Adrenal gland (tissue), 12 donors: Measurements from ENCODE around the gene SIK2. TPM values are rescaled to one million over a fixed set of nuclear protein-coding genes. Genes with fewer than 3 reads are reported as not detected.

ENCODE experiments used
- DNase-seq, 7 donors: peaks; one replicate each; pipeline ENCODE4 v3.0.0-alpha.2; 2019 to 2020
- H3K27ac ChIP-seq, 5 donors: fragments of 200-600 bp; sonication (generic) in 4 of 5; 1 replicate in 3 of 5; 2 replicates in 2 of 5; pipeline versions ENCODE4 v1.5.1 to v1.8.0; 2016 to 2020; ENCODE audit warnings: mild to moderate bottlenecking in 1 of 5
- H3K27me3 ChIP-seq: fragments of 200-600 bp; 2 replicates; pipeline ENCODE4 v1.8.0; 2021
- H3K36me3 ChIP-seq, 2 donors: fragments of 200-600 bp; replicated peaks in 1 of 2; 1 replicate in 1 of 2; 2 replicates in 1 of 2; pipeline versions ENCODE4 v1.5.1 to v1.8.0; 2018 to 2022
- H3K4me1 ChIP-seq, 2 donors: fragments of 200-600 bp; replicated peaks in 1 of 2; 1 replicate in 1 of 2; 2 replicates in 1 of 2; pipeline versions ENCODE4 v1.5.1 to v1.8.0; 2018 to 2021
- H3K4me3 ChIP-seq, 4 donors: fragments of 200-600 bp; sonication (generic) in 3 of 4; one replicate each; pipeline ENCODE4 v1.5.1; 2016 to 2018
- H3K9me3 ChIP-seq, 3 donors: fragments of 200-600 bp; sonication (generic) in 1 of 3; replicated peaks in 1 of 3; 1 replicate in 2 of 3; 2 replicates in 1 of 3; pipeline versions ENCODE4 v1.5.1 to v1.8.0; 2016 to 2021
- CTCF ChIP-seq, 6 experiments: fragments of 450-650 bp in 4 of 6; fragments of 200-600 bp in 2 of 6; sonication (generic) in 1 of 6; IDR thresholded peaks; 1 replicate in 5 of 6; 2 replicates in 1 of 6; pipeline versions ENCODE4 v1.5.1 to v1.8.0; 2016 to 2021; ENCODE audit warnings: antibody characterized with exemption in 6 of 6, mild to moderate bottlenecking in 2 of 6, moderate library complexity in 1 of 6
- POLR2A ChIP-seq, 2 donors: fragments of 450-650 bp; IDR thresholded peaks; one replicate each; pipeline ENCODE4 v1.6.1; 2017; ENCODE audit warnings: antibody characterized with exemption in 2 of 2, mild to moderate bottlenecking in 2 of 2, moderate library complexity in 1 of 2
- WGBS, 4 donors: extraction: QIAGEN DNeasy Blood & Tissue Kit in 2 of 4; methylation state at CpG; one replicate each; pipeline versions ENCODE4 v1.1.5 to v1.1.7; 2013 to 2017; 5-methylcytosine and 5-hydroxymethylcytosine counted together
- intact Hi-C, 2 donors: fragments of 100-400 bp; cut with DNase I; formaldehyde crosslinking; loops; one replicate each; pipeline versions ENCODE4 v1.14.1 to v1.15.0; 2022 to 2023
- polyA plus RNA-seq, 3 donors: library from polyadenylated mRNA; stranded (reverse); fragments of 200-250 nt in 2 of 3; fragments of 350-450 nt in 1 of 3; fragmentation: Illumina TruSeq in 1 of 3; extraction: RNeasy Lipid Tissue Mini Kit (QIAGEN cat#74804) in 1 of 3; gene quantifications; one replicate each; pipeline ENCODE4 v1.2.3, GENCODE V29; 2013 to 2014
- total RNA-seq, 9 donors: library from RNA; depleted of rRNA in 4 of 9; stranded (reverse); fragments of >200 nt in 4 of 9; fragments of 120-200 nt in 1 of 9; fragmentation: NEBNext Ultra II Directional in 1 of 9; extraction: Animal tissue kit (Norgen Biotek cat#: 25700) in 1 of 9; gene quantifications; one replicate each; pipeline versions ENCODE4 v1.1.0 to v1.2.4, GENCODE V29; 2013 to 2023
- donor health status: healthy with polysubstance abuse.
- donor health status: Bipolar disorder and iron deficiency.
- donor health status: DM: yes; HTN: yes; CAD: no.
- donor health status: DM: no; HTN: no; CAD: no.
- donor health status: DM: no; HTN: no; CAD: no.
- donor health status: DM: yes; HTN: yes; CAD: no.

Gene SIK2
- total and polyA plus RNA-seq, 12 donors, result 7.6 to 33.0 (median 25.3) TPM

DNA sequence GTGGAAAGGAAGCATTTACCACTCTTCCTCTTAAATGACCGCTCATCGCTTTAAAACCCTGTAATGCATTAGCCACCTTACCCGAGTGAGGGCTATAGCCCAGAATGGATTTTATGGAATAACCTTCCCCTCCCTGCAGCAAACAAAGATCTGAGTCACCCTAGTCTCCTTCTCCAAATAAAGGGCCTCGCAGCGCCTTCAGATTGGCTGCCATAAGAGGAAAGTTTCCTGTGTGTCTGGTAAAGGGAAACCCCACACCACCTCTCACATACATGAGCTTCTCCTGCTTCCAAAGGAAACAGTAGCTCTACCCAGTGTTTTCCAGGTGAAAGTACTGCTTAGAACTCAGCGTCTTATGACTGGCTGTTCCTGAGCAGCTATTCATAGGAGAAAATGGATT, 116.2 kb downstream of the SIK2 start:
- 53 to 81% (median 67%) methylated on average over 6 of the region's 6 CpGs for WGBS, 4 donors
- intact Hi-C loops, result no loop called here
- H3K36me3 ChIP-seq, result peaks cover 0 to 53% of the 10 kb centered on the region in 2 donors

DNA sequence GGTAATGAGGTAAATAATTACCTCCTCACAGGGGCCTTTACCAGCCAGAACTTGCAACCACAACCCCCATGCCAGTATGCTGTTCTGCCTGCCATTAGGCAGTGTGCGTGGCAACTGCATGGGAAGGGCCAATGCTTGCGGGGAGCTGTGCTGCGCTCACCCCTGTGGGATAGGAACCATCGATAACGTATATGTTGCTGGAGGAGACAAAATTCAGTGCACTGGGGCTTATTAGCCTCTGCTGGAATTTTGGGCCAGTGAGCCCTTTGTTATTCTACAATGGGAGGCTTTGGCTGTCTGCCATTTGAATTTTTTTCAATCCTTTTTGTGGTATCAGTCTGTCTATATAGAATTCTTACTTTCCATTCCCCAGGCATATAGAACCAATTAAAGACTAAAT, 116.6 kb downstream of the SIK2 start:
- Histone ChIP-seq H3K27ac (peak overlapping the region in 3 of 5 donors; percentile 27 to 58 (median 43)), H3K27me3 (no peaks in the 10 kb centered on the region), H3K36me3 (peaks cover 0 to 54% of the 10 kb centered on the region in 2 donors), H3K9me3 (no peaks in the 10 kb centered on the region), H3K4me1 (peaks cover 0 to 11% of the 10 kb centered on the region in 2 donors), H3K4me3 (no peak overlapping the region)
- TF ChIP-seq POLR2A (IDR thresholded peaks at IDR 0.05) (no peak), CTCF (IDR thresholded peaks at IDR 0.05) (no peak)
- intact Hi-C loops, result no loop called here
- 80 to 98% (median 92%) methylated on average over 2 to 5 of the region's 5 CpGs for WGBS, 4 donors
- no peak for DNase-seq

More for the DNA sequence above, 116.2 kb downstream of the SIK2 start:
- H3K9me3 ChIP-seq, result no peaks in the 10 kb centered on the region
- no peak overlapping the region for H3K4me3 ChIP-seq
- H3K27me3 ChIP-seq, result no peaks in the 10 kb centered on the region
- peak in 2 of 7 donors; percentile 34 to 47 for DNase-seq
- TF ChIP-seq POLR2A (IDR thresholded peaks at IDR 0.05), result no peak
- no peak for TF ChIP-seq CTCF (IDR thresholded peaks at IDR 0.05)
- H3K27ac ChIP-seq, result peak overlapping the region in 2 of 5 donors; percentile 27 to 58
- peaks cover 0 to 11% of the 10 kb centered on the region in 2 donors for H3K4me1 ChIP-seq

- 91 to 95% (median 94%) methylated on average over 2 of the region's 2 CpGs for WGBS, 4 donors
- no peaks in the 10 kb centered on the region for H3K27me3 ChIP-seq
- DNase-seq, result no peak
- H3K9me3 ChIP-seq, result no peaks in the 10 kb centered on the region
- peaks cover 0 to 58% of the 10 kb centered on the region in 2 donors for H3K36me3 ChIP-seq
- no peak overlapping the region for H3K4me3 ChIP-seq
- peak overlapping the region in 1 of 5 donors; percentile 58 for H3K27ac ChIP-seq
- TF ChIP-seq POLR2A (IDR thresholded peaks at IDR 0.05) (no peak), CTCF (IDR thresholded peaks at IDR 0.05) (no peak)
- intact Hi-C loops, result no loop called here
- peaks cover 0 to 11% of the 10 kb centered on the region in 2 donors for H3K4me1 ChIP-seq
Measured at GRCh38 chr11:111719379-111719778, 117.1 kb downstream of the SIK2 start.

GRCh38 chr11:111720801-111721494, 118.7 kb downstream of the SIK2 start:
- H3K27me3 ChIP-seq, result no peaks in the 10 kb centered on the region
- peaks cover 0 to 54% of the 10 kb centered on the region in 2 donors for H3K36me3 ChIP-seq
- DNase-seq, result no peak
- WGBS, 4 donors, result 81 to 94% (median 85%) methylated on average over 6 to 7 of the region's 7 CpGs
- intact Hi-C loops, result no loop called here
- no peaks in the 10 kb centered on the region for H3K9me3 ChIP-seq
- peaks cover 0 to 11% of the 10 kb centered on the region in 2 donors for H3K4me1 ChIP-seq
- H3K4me3 ChIP-seq, result no peak overlapping the region
- TF ChIP-seq CTCF (IDR thresholded peaks at IDR 0.05) (no peak), POLR2A (IDR thresholded peaks at IDR 0.05) (no peak)
- peak overlapping the region in 1 of 5 donors; percentile 10 for H3K27ac ChIP-seq
